Left cardiac atrium (tissue), 4 donors: ENCODE results near the gene OPTC. TPM values are rescaled to one million over a fixed set of nuclear protein-coding genes. Genes with fewer than 3 reads are reported as not detected.
A peak's percentile ranks its signal among the peaks of the same experiment; 100 is the strongest.

Experiments
- ATAC-seq, 2 donors: fragments of 200-7000 bp; cut with Tn5 transposase; one replicate each; pipeline ENCODE4 v1.9.1; 2020; ENCODE audit warnings: mild to moderate bottlenecking in 2 of 2, moderate library complexity in 2 of 2
- DNase-seq: peaks from one replicate; pipeline ENCODE4 v3.0.0-alpha.2; 2020
- intact Hi-C, 2 donors: fragments of 100-400 bp; cut with DNase I; formaldehyde crosslinking; loops; one replicate each; pipeline versions ENCODE4 v1.14.1 to v1.15.1; 2022 to 2023
- total RNA-seq, 2 donors: library from RNA; stranded (reverse); fragmentation: NEBNext Ultra II Directional; extraction: Animal tissue kit (Norgen Biotek cat#: 25700); gene quantifications; one replicate each; pipeline ENCODE4 v1.2.1, GENCODE V29; 2021
- donor health status: DM: no; HTN: yes; CAD: no.
- donor health status: DM: no; HTN: yes; CAD: no; lungs with severe emphysema.
- donor health status: DM: yes; HTN: yes; CAD: no.
- donor health status: Dilated cardiomyopathy.

OPTC gene
- total RNA-seq, 2 donors from 2014 or later: not detected

- DNase-seq: no peak
- no peak for ATAC-seq
- intact Hi-C loops: loop anchor here in 1 of 2 donors (10.0 kb wide), 1 partner anchor 206 kb away; no protein-coding TSS in a partner anchor
Observed at GRCh38 chr1:203481196-203481595, 12.8 kb upstream of the OPTC start.

DNA sequence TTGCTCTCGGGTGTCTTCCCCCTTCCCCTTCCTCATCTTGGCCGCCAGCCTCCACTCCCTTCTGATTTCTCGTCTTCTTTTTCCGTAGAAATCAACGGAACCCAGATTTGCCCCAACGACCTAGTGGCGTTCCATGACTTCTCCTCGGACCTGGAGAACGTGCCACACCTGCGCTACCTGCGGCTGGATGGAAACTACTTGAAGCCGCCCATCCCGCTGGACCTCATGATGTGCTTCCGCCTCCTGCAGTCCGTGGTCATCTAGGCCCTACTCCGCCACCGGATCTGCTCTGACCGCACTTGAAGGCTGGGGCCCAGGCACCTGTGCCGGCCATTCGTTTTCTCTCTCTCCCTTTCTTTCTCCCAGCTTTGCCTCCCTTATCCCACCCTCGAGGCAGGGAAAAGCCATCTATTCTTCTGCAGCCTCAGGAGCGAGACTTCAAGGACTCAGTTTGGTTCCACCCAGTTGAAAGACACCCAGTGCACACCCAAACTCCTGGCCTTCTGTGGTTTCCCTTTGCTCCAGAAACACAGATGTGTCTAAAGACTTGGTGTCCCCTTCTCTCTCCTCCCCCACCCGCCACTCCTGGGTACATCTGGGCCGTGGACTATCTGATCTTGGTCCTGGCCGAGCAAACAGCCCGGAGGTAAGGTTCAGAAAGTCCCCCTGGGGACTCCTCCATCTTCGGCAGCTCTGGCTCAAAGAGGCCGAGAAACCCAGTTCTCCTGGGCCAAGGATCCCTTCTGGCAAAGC, 7.2 kb upstream of the OPTC start:
- intact Hi-C loops: loop anchor here (1.0 to 10.0 kb wide), 4 partner anchors 144 to 220 kb away; no protein-coding TSS in a partner anchor
- DNase-seq (no peak), ATAC-seq (peak in 1 of 2 donors; percentile 9)

GRCh38 chr1:203488539-203488938, 5.4 kb upstream of the OPTC start:
- intact Hi-C loops: loop anchor here in 1 of 2 donors (5.0 to 10.0 kb wide), 2 partner anchors 146 to 214 kb away; no protein-coding TSS in a partner anchor
- DNase-seq (no peak), ATAC-seq (no peak)

- no peak for DNase-seq
- no peak for ATAC-seq
- intact Hi-C loops: no loop called here
Observed at GRCh38 chr1:203490607-203491006, 3.3 kb upstream of the OPTC start.

- DNase-seq: no peak
- intact Hi-C loops: no loop called here
- no peak for ATAC-seq
Observed at GRCh38 chr1:203491664-203492063, 2.3 kb upstream of the OPTC start.

- ATAC-seq (no peak), DNase-seq (no peak)
- intact Hi-C loops: no loop called here
Observed at GRCh38 chr1:203492082-203492747, 1.7 kb upstream of the OPTC start.

DNA sequence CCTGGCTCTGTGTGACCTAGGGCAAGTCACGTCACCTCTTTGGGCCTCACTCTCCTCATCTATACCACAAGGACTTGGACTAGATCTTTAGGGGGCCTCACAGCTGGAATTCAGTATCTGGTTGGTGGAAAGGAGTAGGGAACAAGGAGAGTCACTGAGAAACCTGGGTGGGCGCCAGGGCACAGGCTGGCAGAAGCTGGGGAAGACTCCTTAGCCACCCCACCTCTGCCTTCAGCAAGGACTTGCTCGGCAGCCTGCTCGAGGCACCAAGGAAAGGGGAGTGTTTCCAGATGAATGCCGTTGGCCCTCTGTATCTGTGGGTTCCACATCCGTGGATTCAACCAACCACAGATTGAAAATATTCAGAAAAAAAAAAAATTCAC, 1.2 kb upstream of the OPTC start:
- no peak for ATAC-seq

DNA sequence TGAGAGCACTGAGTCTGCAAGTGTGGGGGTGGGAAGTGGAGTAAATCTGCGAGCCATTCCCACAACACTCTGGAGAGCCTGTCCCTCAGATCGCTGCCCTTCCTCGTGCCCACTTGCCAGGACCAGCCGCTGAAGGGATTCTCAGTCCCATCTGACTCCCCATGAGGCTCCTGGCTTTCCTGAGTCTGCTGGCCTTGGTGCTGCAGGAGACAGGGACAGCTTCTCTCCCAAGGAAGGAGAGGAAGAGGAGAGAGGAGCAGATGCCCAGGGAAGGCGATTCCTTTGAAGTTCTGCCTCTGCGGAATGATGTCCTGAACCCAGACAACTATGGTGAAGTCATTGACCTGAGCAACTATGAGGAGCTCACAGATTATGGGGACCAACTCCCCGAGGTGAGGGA, 1.9 kb downstream of the OPTC start:
- DNase-seq: no peak

More for the DNA sequence above, 1.2 kb upstream of the OPTC start:
- DNase-seq: no peak
- intact Hi-C loops: no loop called here

GRCh38 chr1:203497269-203497777, 3.4 kb downstream of the OPTC start:
- intact Hi-C loops: no loop called here
- ATAC-seq: no peak

More for the DNA sequence above, 1.9 kb downstream of the OPTC start:
- intact Hi-C loops: no loop called here
- no peak for ATAC-seq

DNA sequence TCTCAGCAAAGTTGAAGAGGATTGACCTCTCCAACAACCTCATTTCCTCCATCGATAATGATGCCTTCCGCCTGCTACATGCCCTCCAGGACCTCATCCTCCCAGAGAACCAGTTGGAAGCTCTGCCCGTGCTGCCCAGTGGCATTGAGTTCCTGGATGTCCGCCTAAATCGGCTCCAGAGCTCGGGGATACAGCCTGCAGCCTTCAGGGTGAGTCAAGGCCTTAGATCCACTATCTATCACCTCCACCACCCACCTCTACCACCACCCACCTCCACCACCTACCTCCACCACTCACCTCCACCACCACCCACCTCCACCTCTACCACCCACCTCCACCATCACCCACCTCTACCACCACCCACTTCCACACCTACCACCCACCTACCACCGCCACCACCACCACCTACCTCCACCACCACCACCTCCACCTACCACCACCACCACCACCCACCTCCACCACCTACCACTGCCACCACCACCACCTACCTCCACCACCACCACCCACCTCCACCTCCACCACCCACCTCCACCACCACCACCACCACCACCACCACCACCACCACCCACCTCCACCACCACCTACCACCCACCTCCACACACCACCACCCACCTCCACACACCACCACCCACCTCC, 5.8 kb downstream of the OPTC start:
- ATAC-seq: no peak
- DNase-seq: no peak
- intact Hi-C loops: loop anchor here (5.0 to 10.0 kb wide), 3 partner anchors 118 to 275 kb away; no protein-coding TSS in a partner anchor

More at GRCh38 chr1:203497269-203497777, 3.4 kb downstream of the OPTC start:
- DNase-seq: no peak

DNA sequence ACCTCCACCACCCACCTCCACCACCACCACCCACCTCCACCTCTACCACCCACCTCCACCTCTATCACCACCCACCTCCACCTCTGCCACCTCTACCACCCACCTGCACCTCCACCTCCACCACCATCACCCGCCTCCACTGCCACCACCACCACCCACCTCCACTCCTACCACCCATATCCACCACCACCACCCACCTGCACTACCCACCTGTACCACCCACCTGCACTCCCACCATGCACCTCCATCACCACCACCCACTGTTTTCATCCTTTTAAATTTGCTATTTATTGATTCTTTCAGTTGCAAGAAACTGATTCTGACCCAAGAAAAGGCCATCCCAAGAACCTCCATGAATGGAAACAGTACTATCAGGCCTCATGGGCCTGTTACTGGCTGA, 6.3 kb downstream of the OPTC start:
- DNase-seq (no peak), ATAC-seq (no peak)
- intact Hi-C loops: loop anchor here (5.0 to 10.0 kb wide), 3 partner anchors 117 to 275 kb away; no protein-coding TSS in a partner anchor

- DNase-seq: no peak
- intact Hi-C loops: loop anchor here (2.0 to 10.0 kb wide), 4 partner anchors 113 to 271 kb away; no protein-coding TSS in a partner anchor
- no peak for ATAC-seq
Observed at GRCh38 chr1:203503836-203504235, 9.9 kb downstream of the OPTC start.

GRCh38 chr1:203504400-203505250, 10.7 kb downstream of the OPTC start:
- DNase-seq: peak; percentile 87
- peak; percentile 32 to 47 for ATAC-seq
- intact Hi-C loops: loop anchor here (2.0 to 10.0 kb wide), 5 partner anchors 113 to 270 kb away; partner anchors contain the start of gene ATP2B4 (in 1 of the 2)

DNA sequence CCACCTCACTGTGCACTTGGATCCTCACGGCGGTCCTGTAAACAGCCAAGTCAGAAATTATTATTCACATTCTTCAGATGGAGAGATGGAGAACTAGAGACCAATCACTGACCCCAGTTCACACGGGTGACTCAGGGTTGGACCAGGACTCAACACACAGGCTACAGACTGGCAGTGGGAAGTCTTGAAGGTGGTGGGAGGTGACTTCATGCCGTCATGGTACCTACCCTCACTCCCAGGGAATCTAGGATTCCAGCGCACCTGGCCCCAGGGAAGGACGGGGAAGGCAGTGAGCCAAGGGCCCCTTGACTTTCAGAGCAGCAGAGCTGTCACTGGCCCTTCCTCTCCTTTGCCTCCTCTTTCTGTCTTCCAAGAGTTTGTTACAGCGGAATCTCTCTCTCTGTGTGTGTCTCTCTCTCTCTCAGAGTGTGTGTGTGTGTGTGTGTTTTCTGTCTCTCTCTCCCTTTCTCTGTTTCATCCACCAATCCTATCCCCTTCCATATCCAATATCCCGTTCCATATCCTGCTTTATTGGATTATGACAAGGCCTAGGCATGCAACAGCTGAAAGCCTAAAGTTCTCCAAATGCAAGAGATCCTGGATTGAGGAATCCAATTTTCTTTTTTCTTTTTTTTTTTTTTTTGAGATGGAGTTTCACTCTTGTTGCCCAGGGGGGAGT, 11.7 kb downstream of the OPTC start:
- DNase-seq: no peak
- intact Hi-C loops: loop anchor here (2.0 to 10.0 kb wide), 4 partner anchors 112 to 269 kb away; partner anchors contain the start of gene ATP2B4 (in 1 of the 2)
- no peak for ATAC-seq

GRCh38 chr1:203506858-203507626, 13.1 kb downstream of the OPTC start:
- ATAC-seq: peak; percentile 42 to 58
- peak; percentile 42 for DNase-seq
- intact Hi-C loops: loop anchor here (5.0 to 10.0 kb wide), 3 partner anchors 110 to 268 kb away; partner anchors contain the start of gene ATP2B4 (in 1 of the 2)

DNA sequence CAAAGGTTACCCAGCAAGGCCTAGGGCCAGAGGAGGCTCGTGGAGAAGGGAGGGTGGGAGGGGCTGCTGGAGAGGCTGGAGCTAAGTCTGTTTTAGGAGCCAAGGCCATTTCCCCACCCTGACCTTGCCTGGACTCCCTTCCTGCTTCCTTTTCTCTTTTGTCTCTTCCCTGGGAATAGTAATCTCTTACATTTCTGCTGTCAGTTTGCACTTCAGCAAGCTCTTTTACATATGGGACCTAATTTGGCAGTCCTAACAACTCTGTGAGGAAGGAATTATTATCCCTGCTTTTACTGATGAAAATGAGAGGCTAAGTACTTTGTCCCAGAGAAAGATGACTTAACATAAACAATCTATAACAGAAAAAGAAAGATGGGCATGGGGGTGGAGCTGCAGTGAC, 13.8 kb downstream of the OPTC start:
- DNase-seq (no peak), ATAC-seq (peak; percentile 5 to 9)
- intact Hi-C loops: loop anchor here (2.0 to 10.0 kb wide), 4 partner anchors 49 to 267 kb away; partner anchors contain the start of gene ATP2B4 (in 1 of the 2)
